Natural killer cell (primary cell): ENCODE results near the gene ATP12A. TPM values are rescaled to one million over a fixed set of nuclear protein-coding genes. Genes with fewer than 3 reads are reported as not detected.

ENCODE experiments used
- ATAC-seq, 3 donors: fragments of 150-1000 bp in 2 of 3; fragments of 200-7000 bp in 1 of 3; cut with Tn5 transposase; 1 replicate in 1 of 3; 2 replicates in 2 of 3; pipeline ENCODE4 v1.10.0; 2021; ENCODE audit warnings: mild to moderate bottlenecking in 2 of 3, moderate library complexity in 2 of 3
- DNase-seq, 2 donors: peaks; one replicate each; pipeline versions ENCODE4 v3.0.0 to v3.0.0-alpha.2; 2013 to 2021; ENCODE audit warnings: mixed read lengths in 1 of 2
- H3K27ac ChIP-seq: one replicate; pipeline ENCODE4 v1.5.1; 2013; ENCODE audit warnings: mild to moderate bottlenecking, low read length
- H3K27me3 ChIP-seq: one replicate; pipeline ENCODE4 v1.6.1; 2013; ENCODE audit warnings: low read length; ENCODE audit not compliant: control insufficient read depth, insufficient read depth
- H3K36me3 ChIP-seq: one replicate; pipeline ENCODE4 v1.6.1; 2013; ENCODE audit warnings: low read length; ENCODE audit not compliant: control insufficient read depth, insufficient read depth
- H3K4me1 ChIP-seq: one replicate; pipeline ENCODE4 v1.6.1; 2013; ENCODE audit warnings: low read length; ENCODE audit not compliant: control insufficient read depth, insufficient read depth
- H3K4me3 ChIP-seq: one replicate; pipeline ENCODE4 v1.5.1; 2013; ENCODE audit warnings: low read length
- H3K9me3 ChIP-seq: one replicate; pipeline ENCODE4 v1.6.1; 2013; ENCODE audit warnings: low read length; ENCODE audit not compliant: control insufficient read depth, insufficient read depth
- H3K27ac Mint-ChIP-seq, 2 donors: one replicate each; pipeline ENCODE4 v1.8.0; 2022; ENCODE audit warnings: mild to moderate bottlenecking in 2 of 2, mixed read lengths in 2 of 2, moderate library complexity in 1 of 2
- H3K27me3 Mint-ChIP-seq, 2 donors: one replicate each; pipeline ENCODE4 v1.8.0; 2022; ENCODE audit warnings: low read depth in 2 of 2, mixed read lengths in 2 of 2
- H3K36me3 Mint-ChIP-seq: one replicate; pipeline ENCODE4 v1.8.0; 2022; ENCODE audit warnings: mixed read lengths
- H3K4me1 Mint-ChIP-seq, 2 donors: one replicate each; pipeline ENCODE4 v1.8.0; 2022; ENCODE audit warnings: mixed read lengths in 2 of 2
- H3K4me3 Mint-ChIP-seq: one replicate; pipeline ENCODE4 v1.8.0; 2022; ENCODE audit warnings: mild to moderate bottlenecking, moderate library complexity, mixed read lengths
- H3K9me3 Mint-ChIP-seq, 2 donors: one replicate each; pipeline ENCODE4 v1.8.0; 2022; ENCODE audit warnings: mixed read lengths in 2 of 2
- WGBS: methylation state at CpG from one replicate; pipeline ENCODE4 v1.1.7; 2013; ENCODE audit warnings: missing lambda C conversion rate; ENCODE audit not compliant: insufficient coverage; 5-methylcytosine and 5-hydroxymethylcytosine counted together
- intact Hi-C: fragments of 100-400 bp; cut with micrococcal nuclease; formaldehyde crosslinking; loops from one replicate; pipeline ENCODE4 v1.14.2; 2022
- total RNA-seq, 4 donors: library from RNA; stranded (reverse); fragments of 120-200 nt in 1 of 4; gene quantifications; one replicate each; pipeline versions ENCODE4 v1.2.3 to v1.2.4, GENCODE V29; 2013 to 2022
- TF ChIP-seq, protein P1 (sequence below): fragments of 200-600 bp; IDR thresholded peaks from one replicate; pipeline ENCODE4 v1.8.0; 2022; ENCODE audit warnings: antibody characterized with exemption

Gene ATP12A
- total RNA-seq, 3 donors from 2014 or later (not counting 1 experiment from before 2014, with no cell fraction given) = not detected

DNA sequence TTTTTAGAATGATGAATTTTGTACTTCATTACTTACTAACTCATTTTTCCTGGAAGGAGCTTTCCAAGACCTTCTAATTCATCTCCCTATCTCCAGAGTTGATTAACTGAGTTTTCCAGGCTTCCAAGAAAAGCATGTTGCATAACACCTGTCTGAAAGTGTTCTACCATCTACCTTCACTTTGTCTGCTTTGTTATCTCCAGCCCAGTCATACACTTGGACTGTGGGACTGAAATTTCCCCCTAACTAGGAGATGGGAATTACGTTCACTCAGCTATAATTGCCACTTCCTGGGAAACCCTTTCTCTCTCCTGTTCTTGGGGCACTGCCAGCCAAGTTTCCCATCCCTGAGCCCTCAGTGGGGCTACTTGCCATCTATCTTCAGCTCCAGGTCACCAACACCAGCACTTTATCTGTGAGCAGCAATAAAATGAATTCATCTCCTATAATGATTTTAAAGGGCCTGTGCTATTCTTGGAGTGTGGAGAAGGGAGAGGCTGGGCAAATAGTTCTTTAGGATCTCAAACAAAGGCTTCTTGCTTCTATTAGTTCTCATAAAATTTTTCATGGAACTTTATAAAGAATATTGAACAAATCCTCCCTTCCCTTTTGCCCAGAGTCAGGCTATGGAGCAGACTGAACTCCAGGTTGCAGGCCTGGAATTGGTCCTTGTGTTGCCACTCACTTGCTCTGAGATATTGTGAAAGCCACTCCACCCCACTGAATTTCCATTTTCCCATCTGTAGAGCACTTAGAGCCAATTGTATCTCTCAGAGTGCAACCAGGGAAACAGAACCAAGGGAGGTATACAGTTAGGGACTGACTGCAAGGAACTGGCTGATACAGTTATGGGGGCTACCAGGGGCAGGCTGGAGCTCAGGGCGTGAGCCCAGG is 17.8 kb upstream of the ATP12A start:
- H3K4me3 ChIP-seq = no peak overlapping the region
- Mint-ChIP-seq H3K4me1 (no peaks in the 10 kb centered on the region), H3K27ac (no peak overlapping the region), H3K4me3 (no peak overlapping the region), H3K9me3 (no peaks in the 10 kb centered on the region), H3K36me3 (no peaks in the 10 kb centered on the region), H3K27me3 (peaks cover 6 to 13% of the 10 kb centered on the region in 2 donors)
- no peaks in the 10 kb centered on the region for H3K9me3 ChIP-seq
- ATAC-seq (no peak), DNase-seq (no peak)
- H3K36me3 ChIP-seq = no peaks in the 10 kb centered on the region
- H3K4me1 ChIP-seq = no peaks in the 10 kb centered on the region
- H3K27ac ChIP-seq = no peak overlapping the region
- H3K27me3 ChIP-seq = peaks cover 2% of the 10 kb centered on the region
- TF ChIP-seq, protein P1, sequence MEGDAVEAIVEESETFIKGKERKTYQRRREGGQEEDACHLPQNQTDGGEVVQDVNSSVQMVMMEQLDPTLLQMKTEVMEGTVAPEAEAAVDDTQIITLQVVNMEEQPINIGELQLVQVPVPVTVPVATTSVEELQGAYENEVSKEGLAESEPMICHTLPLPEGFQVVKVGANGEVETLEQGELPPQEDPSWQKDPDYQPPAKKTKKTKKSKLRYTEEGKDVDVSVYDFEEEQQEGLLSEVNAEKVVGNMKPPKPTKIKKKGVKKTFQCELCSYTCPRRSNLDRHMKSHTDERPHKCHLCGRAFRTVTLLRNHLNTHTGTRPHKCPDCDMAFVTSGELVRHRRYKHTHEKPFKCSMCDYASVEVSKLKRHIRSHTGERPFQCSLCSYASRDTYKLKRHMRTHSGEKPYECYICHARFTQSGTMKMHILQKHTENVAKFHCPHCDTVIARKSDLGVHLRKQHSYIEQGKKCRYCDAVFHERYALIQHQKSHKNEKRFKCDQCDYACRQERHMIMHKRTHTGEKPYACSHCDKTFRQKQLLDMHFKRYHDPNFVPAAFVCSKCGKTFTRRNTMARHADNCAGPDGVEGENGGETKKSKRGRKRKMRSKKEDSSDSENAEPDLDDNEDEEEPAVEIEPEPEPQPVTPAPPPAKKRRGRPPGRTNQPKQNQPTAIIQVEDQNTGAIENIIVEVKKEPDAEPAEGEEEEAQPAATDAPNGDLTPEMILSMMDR = no peak
- WGBS = 81% methylated on average over 2 of the region's 2 CpGs
- intact Hi-C loops = no loop called here

DNA sequence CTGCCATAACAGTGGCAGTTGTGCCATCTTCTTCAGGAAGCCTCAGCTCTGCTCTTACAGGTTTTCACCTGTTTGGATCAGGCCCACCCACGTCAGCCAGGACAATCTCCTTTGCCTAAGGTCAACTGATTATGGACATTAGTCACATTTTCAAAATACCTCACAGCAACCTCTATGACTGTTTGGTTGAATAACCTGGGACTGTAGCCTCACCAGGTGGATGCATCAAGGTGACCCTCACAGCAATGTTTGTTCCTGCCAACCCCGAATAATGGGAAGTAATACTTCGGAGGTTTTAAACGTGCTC is 17.2 kb upstream of the ATP12A start:
- DNase-seq (no peak), ATAC-seq (no peak)
- H3K4me3 Mint-ChIP-seq = no peak overlapping the region
- H3K36me3 ChIP-seq = no peaks in the 10 kb centered on the region
- TF ChIP-seq, protein P1 = no peak
- H3K4me3 ChIP-seq = no peak overlapping the region
- peaks cover 2% of the 10 kb centered on the region for H3K27me3 ChIP-seq
- no peaks in the 10 kb centered on the region for H3K4me1 Mint-ChIP-seq
- H3K9me3 ChIP-seq = no peaks in the 10 kb centered on the region
- H3K4me1 ChIP-seq = no peaks in the 10 kb centered on the region
- 75% methylated on average over 3 of the region's 4 CpGs for WGBS
- H3K36me3 Mint-ChIP-seq = no peaks in the 10 kb centered on the region
- intact Hi-C loops = no loop called here
- no peaks in the 10 kb centered on the region for H3K9me3 Mint-ChIP-seq
- peaks cover 6 to 13% of the 10 kb centered on the region in 2 donors for H3K27me3 Mint-ChIP-seq
- H3K27ac Mint-ChIP-seq = no peak overlapping the region
- no peak overlapping the region for H3K27ac ChIP-seq

DNA sequence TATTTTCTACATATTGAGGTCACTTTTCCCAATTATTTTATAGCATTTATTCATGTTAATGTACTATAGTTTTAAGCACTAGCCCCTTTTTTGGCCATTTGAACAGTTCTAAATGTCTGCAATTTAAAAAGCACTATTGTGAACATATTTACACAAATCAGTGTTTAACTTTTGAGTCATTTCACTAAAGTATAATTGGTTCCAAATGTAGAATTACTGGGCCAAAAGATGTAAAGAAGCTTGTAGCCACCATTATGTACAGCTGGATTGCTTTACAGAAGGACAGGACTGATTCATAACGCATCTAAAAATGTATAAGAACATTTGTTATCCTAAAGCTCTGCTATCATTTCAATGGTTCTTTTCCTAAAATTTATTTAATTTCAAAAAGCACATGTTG is 16.6 kb upstream of the ATP12A start:
- H3K4me1 Mint-ChIP-seq = peaks cover 0 to 3% of the 10 kb centered on the region in 2 donors
- DNase-seq = no peak
- no peaks in the 10 kb centered on the region for H3K4me1 ChIP-seq
- no peak for ATAC-seq
- no peaks in the 10 kb centered on the region for H3K9me3 ChIP-seq
- no peak overlapping the region for H3K27ac ChIP-seq
- H3K4me3 ChIP-seq = no peak overlapping the region
- TF ChIP-seq, protein P1 = no peak
- no peak overlapping the region for H3K4me3 Mint-ChIP-seq
- H3K27ac Mint-ChIP-seq = no peak overlapping the region
- no peaks in the 10 kb centered on the region for H3K36me3 ChIP-seq
- H3K27me3 Mint-ChIP-seq = peaks cover 6 to 13% of the 10 kb centered on the region in 2 donors
- intact Hi-C loops = no loop called here
- WGBS = 100% methylated on average over 1 of the region's 1 CpG
- peaks cover 2% of the 10 kb centered on the region for H3K27me3 ChIP-seq
- H3K9me3 Mint-ChIP-seq = no peaks in the 10 kb centered on the region
- no peaks in the 10 kb centered on the region for H3K36me3 Mint-ChIP-seq
